Activated T-cell treated with anti-CD3 and anti-CD28 coated beads, Interleukin-2, amount 50 U/mL, for 48 hours (primary cell): ENCODE data around the gene FAM180A.
"Not testable (repeated sequence)": the region's sequence is repeated elsewhere in the genome, so short reads cannot be mapped to it uniquely, and the experiment has no call there.

Experiments
- DNase-seq, 2 experiments: peaks; one replicate each; pipeline ENCODE4 v3.0.0-alpha.2; 2020

FAM180A gene

DNA sequence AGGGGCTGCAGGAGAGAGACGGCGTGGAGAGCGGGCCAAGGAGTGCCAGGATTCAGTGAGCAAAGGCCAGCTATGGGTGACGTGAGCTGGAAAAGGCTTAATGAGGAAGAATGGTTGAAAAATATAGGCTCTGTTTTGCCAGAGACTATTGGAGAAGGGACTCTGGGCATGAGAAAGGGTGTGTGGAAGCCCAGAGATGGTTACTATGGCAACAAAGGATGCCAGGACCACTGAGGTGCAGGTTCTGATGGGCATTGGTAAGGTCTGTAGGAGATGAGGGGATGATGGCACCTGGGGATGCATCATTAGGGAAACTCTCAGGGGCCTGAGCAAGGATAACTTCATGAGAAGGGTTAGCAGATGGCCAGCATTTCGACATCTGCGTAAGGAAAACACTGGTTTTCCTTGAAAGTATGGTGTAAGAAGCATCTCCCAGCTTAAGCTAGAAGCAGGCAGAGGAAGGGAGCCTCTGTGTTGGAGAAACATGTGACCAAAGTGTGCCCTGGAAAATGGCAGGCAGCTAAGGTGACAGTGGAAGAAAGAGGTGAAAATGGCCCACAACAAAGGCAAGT is 21.6 kb upstream of the FAM180A start:
- no peak for DNase-seq

DNA sequence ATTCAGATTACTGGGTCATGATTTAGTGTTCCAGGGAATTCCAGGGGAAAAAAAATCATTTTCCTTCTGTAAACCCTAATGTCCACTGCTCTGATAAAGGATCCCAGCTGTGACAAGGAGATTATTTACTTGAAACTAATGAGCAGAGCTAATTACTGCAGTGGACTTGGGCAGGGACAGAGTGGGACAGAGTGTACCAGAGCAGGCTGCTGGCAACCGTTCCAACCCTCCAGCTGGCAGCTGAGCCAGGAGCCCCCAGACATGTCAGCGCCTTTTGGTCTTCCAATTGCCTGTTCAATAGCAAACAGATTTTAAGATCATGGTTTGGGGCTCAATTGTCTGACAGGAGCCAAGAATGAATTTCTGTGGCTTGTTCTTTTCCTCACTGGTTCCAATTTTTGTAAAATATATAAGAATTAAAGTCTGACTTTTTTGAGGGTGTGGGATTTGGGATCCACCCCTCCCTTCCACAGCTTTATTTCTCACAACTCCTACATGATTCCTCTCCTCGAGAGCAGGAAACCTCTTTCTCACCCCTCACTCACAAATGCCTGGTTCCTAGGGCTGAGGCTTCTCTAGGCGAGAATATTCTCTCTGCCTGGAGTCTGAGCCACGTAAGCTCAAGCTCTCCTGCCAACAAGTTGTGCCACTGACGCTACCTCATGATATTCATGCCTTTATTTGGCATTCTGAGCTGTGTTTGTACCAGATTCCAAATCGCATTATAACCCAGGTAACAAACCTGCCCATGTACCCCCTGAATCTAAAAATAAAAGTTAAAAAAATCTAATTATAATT is 20.6 kb upstream of the FAM180A start:
- DNase-seq = no peak

DNA sequence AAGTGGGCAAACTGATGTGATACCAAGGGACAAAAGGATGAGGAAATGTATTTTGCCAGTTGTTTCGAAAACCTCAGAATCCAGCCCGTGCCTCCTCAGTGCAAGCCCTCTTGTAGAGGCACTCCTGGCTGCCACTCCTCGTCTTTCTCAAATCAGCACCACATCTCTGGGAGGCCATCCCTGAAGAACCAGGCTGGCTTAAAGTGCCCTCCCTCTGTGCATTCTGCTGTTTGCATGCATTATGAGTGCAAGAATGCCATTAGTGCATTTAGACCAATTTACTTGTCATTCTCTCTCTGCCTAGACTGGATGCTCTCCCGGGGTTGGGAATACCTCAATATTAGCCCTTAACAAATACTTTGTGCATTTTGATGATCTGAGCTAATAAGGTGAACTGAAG is 19.9 kb upstream of the FAM180A start:
- no peak for DNase-seq

DNA sequence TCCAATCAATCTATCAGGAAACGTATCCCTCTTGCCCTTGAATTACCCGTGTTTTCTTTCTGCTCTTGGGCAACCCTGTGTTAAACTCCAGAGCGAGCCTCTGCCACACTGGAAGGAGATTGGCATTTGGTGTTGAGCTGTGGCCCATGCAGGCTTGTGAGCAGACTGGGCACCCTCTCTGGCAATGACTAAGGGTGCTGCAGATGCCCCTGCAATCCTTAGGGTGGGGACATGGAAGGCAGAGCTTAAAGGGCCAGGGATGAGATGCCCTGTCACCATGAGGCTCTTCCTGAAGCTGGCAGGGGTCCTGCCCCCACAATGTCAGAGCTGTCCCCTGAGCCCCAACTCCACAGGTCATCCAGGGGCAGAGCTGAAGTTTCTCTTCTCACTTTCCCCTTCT is 19.5 kb upstream of the FAM180A start:
- no peak for DNase-seq

DNA sequence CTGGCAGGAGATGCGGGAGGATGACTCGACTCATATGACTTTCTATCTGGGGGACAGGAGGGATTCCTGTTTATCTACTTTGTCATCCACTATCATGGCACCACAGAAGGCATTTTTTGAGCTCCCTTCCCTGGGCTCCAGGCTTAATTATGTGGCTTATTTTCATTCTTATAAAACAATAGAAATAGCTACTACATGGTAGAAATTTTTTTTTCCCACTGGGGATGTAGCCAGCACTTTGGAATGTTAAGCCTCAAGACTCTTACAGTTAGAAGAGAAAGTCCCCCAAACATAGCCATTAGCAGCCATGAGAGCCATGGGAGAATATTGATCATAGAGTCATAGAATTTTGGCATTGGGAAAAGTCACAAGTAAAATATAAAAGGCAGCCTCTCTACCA is 14.6 kb upstream of the FAM180A start:
- DNase-seq = no peak

DNA sequence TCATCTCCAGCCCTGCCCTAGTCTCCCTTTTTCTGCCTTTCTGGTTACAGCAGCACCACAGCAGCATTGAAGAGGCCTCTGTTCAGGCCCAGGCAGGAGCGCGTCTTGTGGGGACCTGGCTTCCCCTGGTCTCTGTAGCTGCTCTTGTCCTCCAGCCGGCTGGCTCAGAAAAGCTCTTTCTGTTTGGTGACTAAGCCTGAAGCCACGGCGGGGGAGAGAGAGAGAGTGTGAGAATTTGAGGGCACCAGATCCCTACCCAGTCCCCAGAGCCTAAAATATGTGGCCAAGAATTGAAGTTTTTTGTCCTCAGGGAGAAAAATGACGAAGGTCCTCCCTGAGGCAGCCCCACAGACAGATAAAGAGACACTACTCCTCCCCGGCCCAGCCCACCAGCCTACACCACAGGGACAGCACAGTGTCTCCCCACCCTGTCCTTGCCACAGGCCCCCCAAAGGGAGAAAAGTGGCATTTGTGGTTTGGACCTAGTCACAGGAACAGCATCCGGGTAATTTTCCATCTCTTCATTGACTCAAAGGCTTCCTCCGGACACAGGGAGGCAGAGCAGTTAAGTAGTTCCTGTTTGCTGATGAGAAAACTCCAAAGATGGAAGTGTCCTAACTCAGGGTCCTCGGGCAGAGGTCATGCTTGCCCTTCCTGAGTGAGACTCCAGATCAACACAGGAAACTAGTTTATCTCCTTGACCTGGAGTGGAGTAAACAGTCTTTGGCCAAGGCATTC is 13.3 kb upstream of the FAM180A start:
- DNase-seq = no peak

DNA sequence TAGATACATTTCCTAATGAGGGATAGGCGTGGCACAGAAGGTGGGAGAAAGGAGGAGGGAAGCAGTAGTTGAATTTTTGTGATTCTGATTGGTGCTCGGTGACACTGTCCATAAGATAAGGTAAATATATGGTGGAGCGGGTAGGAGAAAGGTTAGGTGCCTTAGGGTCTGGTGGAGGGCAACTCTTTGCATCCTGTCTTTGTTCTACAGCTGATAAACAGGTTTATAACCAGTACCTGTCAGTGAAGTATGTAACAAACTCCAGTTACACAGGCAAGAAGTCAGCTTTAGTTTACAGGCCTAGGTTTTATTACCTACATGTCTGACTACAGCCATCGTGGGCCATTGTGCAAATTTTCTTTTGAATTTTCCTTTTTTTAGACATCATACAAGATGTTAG is 10.9 kb upstream of the FAM180A start:
- no peak for DNase-seq

DNA sequence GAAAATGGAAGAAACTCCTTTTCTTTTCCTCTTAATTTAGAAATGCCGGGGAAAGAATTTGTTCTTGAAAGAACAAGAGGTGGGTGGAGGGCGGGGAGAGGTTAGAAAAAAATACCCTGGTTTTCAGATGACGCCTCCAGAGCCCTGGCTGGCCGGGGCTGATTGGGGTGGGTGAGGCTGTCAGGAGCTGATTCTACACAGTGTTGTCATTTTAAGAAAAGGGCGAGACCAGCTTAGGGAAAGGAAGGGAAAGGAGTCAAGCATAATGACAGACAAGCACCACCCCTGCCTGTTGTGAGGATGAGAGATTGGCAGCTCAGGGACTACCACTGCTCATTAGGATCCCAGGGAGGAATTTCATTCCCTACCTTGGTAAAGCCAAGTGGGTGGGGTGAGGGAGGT is 9.9 kb upstream of the FAM180A start:
- no peak for DNase-seq

DNA sequence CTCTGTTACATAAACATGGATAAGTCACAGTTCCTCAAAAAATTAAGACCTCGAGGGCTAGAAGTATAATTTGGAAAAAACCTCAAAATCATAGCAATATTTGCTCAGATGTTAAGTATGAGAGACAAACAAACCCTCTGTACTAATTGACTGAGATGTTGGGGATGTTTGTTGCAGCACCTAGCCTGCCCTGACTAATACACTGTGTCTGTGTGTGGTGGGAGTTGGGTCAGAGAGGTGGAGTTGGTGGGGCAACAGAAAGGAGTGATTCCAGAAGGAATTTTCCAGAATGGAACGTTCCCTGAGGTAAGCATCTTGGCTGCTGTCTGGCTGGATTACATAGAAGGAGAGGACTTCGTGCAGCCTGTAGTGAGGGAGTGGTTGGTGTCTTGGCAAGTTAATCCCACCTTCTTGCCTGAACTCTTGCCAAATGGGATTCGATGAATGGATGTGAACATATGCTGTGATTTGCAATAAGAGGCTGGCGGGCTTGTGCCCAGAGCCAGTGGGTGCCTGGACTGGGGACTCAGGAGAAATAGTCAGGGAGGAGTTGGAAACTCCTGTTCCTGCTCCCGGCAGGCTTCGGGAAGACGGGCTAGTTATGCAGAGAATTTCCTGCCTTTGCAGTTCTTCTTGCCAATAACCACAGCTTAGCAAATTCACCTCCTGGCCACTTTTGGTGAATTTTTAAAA is 9.3 kb upstream of the FAM180A start:
- DNase-seq = no peak

DNA sequence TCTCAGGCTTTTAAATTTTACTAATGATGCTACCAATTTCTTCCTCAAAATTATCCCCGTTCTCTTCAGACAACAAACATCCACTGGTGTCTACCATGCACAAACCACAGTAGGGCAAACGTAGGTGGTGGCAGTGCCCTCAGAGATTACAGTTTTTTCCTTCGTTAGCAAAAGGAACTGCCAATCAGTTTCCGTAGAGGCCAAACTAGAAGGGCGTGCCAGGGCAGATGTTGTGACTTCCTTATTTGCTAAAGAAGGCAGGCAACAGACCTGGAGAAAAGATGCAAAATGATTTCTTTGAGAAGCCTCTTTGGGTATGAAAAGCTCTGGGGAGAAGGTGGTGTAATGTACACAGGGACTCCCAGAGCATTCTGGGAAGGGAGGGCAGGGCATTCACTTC is 7.6 kb upstream of the FAM180A start:
- no peak for DNase-seq

DNA sequence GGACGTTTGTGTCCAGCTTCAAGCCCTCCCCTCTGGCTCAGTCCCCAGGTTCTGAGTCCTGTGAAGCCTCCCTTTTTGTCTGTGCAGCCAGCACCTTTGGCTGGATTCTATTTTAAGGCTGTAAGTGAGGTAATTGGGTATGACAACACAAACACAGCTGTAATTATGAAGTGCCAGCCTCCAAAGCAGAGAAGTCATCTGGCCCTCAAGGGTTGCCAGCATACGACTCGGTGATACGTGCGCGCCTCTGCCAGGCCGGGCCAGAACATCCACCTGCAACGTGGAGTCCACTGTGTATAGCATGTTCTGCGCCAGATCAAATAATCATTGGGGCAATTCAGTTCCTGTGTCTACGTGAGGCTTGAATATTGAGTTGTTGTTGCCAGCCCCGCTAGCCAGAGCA is 6.7 kb upstream of the FAM180A start:
- no peak for DNase-seq

DNA sequence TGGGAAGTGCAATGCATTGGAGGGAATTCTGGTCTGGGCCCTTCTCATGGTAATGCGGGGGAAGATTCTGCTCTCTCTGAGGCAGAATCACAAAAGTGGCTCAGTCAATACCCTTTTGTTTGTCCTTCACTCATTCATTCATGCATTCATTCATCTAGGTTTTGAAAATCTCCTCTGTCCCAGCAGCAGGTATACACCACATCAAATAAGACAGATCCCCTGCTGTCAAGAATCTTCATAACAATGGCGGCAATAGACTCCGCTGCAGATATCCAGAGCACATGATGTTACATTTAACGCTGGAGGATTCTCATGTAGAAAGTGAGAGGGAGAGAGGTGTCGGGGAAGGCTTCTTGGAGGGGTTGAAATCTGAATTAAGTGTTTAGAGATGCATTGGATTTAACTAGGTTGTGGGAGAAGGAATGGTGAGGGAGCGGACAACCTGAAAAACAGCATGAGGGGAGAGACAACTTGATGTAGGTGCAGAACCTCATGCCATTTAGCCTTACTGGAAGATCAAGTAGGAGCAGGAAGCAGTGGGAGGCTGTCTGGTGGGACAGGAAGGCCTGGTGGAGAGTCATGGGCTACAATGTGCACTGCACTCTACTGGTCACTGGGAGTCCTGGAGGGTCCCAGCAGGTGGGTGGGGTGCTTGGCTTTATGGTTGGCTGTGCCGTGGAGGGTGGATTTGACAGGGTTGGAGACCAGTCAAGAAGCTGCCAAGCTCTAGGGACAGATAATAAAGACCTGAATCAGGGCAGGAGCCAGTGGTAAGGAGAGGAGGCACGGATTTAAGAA is 5.2 kb upstream of the FAM180A start:
- no peak for DNase-seq

DNA sequence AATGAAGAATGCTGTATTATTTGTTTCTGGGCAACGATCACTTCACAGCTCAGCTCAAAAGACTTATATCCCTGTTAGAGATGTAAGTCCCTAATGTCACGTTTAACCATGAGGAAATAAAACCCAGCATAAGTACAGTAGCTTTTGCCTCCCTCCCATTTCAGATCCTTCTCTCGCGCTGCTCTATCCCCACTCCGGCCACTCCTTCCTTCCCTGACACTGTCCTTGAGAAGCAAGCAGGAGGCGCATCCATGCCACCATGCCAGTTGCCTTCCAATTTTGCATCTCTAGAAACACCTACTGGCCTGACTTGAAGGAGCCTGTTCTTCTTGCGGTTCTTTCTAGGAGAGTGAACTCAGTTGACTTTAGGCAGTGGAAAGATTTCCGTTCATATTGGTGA is 1.2 kb downstream of the FAM180A start:
- no peak for DNase-seq

DNA sequence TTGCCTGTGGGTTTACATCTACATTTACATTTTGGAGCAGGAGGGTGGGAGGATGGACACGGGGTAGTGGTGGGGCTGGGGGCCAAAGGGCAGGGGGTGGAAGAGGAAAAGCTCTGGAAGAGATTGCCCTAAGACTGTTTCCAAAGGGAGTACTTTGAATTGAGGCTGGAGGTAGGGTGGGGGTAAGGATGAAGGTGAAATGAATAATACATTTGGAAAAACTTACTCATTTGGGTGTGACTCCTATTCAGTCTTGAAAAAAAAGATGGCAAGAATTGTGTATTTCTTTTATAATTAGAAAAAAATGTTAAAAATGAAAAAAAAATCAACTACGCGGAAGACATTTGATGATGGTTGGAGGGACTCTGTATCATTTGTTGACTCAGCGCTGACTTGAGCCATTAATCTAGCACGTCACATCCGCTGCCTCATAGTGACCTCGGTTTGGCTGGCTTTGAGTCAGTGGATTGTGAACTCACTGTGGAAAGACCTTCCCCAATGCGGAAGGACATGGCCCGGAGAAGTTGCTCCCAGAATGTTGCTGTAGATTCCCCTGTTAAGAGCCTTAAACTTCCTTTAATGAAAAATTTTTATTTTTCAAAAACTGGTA is 2.8 kb downstream of the FAM180A start:
- DNase-seq = no peak

DNA sequence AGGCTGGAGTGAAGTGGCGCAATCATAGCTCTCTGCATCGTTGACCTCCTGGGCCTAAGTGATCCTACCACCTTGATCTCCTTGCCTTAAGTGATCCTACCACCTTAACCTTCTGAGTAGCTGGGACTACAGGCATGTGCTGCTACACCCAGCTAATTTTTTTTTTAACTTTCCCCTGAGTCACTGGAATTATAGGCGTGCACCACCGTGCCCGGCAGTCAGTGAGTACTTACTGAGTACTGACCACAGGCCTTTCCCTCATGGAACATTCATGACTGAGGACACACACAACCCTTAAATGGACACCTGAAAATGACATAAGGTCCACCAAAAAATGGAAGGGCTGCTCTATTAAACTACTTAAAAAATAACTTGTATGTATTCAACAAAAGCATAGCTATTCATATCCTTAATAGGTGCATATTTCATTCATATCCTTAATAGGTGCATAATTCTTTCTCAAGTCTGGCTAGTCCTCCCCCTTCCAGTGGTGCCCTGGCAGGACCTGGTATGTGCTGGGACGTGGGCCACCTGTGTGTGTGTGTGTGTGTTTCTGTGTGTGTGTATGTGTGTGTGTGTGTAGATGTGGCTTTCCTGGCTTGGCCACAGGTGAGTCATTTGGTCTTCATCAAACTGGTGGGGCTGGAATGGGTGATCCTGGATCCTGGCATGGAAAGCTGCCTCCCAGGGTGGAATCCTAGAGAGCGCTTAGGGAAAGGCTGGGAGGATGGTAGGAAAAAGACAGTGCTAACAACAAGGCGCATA is 3.5 kb downstream of the FAM180A start:
- DNase-seq = no peak

DNA sequence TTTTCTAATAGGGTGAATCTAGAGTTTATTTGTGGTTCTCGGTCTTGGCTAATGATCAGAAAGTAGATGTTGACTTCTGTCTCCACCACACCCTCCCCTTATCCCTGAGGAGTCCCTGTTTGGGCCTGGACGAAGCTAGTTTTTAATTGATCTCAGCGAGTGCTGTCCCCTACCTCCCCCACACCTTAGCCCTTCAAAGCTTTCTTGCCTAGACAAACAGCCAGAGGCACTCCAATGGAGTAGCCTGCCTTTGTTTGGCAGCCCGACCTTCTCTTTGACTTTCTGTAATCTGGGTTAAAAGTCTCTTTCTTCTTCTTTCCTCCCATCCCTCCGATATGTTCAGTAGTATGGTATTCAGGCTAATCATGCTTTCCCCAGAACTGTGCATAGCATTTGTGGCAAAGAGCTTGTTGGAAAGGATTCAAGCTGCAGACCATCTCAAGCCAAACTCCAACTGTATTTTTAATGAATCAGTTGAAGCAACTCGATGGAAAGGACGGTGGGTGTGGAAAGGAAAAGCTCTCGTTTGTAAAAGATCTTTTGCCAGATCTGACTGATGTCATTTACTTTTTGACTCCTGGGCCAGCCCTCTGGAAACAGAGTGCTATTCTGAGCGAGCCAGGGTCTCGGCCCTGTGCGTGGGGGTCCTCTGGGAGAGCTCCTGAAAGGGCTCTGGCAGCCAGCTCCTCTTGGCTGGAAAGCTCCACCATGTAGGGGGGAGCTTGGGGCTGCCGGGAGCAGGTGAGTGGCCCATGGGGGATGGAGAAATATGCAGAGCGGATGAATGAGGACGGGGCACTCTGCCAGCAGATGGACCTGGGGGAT is 4.5 kb downstream of the FAM180A start:
- DNase-seq = no peak

DNA sequence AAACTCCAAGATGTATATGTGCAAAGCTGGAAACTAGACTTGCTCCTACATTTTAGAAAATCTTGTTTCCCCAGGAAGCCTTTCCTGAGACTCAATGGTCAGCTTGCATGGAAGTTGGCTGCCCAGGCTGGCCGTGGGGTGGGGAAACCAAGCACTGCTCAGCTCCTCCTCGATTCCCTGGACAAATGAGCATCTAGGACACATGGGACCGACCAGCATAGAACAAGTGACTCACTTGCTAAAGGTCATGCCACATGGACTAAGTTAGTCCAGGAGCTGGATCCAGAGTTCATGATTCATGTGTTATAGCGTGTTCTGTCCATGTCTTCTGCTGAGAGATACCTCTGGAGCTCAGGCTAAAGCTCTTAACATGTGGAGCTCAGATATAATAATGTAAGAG is 6.2 kb downstream of the FAM180A start:
- DNase-seq = no peak

DNA sequence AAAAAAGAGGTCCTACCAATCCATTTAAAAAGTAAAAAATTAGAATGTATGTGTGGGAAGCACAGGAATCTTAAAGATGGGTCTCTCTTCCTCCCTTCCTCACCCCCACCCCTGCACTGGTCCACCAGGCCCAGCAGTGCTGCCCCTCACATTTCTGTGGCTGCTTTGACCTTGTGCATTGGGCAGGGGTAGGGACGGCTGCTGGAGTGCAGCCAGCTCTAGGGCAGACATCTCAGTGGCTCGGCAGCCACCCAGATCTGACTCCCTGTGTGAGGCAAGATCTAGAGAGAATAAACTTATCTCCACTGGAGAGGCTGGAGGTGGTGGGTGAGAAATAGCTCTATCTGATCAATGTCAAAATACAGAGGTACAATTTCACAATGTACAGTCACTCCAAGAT is 6.7 kb downstream of the FAM180A start:
- DNase-seq = no peak

DNA sequence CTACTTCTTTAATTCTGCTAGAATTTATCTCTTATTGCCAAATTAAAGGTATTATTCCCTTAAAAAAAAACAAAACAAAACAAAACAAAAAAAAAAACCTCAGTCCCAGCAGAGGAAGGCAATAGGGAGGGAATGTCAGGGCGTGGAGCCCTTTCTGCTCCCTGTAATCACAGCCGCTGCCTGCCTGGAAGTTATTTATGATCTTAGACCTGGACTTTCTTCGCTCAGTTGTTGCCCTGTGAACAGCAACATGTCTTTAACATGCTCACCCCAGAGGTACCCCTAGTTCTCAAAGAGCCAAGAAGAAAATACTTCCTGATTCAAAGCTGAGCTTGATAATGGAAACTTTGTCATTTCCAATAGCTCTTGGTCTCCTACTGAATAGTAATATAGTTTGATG is 7.7 kb downstream of the FAM180A start:
- DNase-seq = no peak

DNA sequence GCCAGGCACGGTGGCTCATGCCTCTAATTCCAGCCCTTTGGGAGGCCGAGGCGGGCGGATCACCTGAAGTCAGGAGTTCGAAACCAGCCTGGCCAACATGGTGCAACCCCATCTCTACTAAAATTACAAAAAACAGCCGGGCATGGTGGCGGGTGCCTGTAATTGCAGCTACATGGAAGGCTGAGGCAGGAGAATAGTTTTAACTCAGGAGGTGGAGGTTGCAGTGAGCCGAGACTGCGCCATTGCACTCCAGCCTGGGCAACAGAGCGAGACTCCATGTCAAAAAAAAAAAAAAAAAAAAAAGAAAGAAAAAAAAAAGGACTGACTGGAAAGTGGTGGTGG is 11.3 kb downstream of the FAM180A start:
- not testable (repeated sequence) for DNase-seq
